GM12892 (cell line): ENCODE results near the gene CFAP97D2.

Experiments
- POLR2A ChIP-seq: IDR thresholded peaks from 2 replicates; pipeline ENCODE4 v1.6.1; 2011; ENCODE audit warnings: low read depth, low read length, control low read depth
- POLR2AphosphoS5 ChIP-seq: IDR thresholded peaks from 2 replicates; pipeline ENCODE4 v1.6.1; 2011; ENCODE audit warnings: low read depth, low read length, control low read depth
- TAF1 ChIP-seq: IDR thresholded peaks from 2 replicates; pipeline ENCODE4 v1.6.1; 2011; ENCODE audit warnings: low read depth, mild to moderate bottlenecking, control low read depth, low read length, borderline replicate concordance

DNA sequence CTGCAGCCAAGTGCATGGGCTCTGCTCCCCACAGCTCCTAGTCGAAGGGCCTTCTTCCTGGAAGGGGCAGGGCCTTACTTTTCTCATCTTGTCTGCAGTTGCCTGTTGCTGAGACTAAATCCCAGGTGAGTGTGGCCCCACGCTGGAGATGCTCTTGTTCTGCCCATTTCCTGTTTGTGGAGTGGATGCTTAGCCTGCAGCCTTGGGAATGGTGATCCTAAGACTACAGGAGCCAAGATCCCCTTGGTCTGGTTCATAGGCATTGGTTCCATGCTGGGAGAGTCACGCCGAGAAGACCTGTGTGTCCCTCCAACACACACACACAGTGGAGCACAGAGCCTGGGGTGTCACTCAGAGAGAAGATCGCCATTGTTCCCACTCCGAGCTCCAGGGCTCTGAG lies 23.5 kb downstream of the CFAP97D2 start:
- TF ChIP-seq POLR2A (no peak), POLR2AphosphoS5 (no peak), TAF1 (no peak)
